NCI-H146 treated with DMSO at 0.1 percent for 48 hours (cell line): Measurements from ENCODE around the gene HNRNPH2.
A peak's percentile ranks its signal among the peaks of the same experiment; 100 is the strongest.

Experiments
- DNase-seq: peaks from one replicate; lab custom pipeline; 2025; ENCODE audit not compliant: unreplicated experiment; lab: John Stamatoyannopoulos, UW

HNRNPH2 gene, protein sequence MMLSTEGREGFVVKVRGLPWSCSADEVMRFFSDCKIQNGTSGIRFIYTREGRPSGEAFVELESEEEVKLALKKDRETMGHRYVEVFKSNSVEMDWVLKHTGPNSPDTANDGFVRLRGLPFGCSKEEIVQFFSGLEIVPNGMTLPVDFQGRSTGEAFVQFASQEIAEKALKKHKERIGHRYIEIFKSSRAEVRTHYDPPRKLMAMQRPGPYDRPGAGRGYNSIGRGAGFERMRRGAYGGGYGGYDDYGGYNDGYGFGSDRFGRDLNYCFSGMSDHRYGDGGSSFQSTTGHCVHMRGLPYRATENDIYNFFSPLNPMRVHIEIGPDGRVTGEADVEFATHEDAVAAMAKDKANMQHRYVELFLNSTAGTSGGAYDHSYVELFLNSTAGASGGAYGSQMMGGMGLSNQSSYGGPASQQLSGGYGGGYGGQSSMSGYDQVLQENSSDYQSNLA

GRCh38 chrX:101407748-101408531 lies at the start of gene HNRNPH2, which contains the start of gene GLA:
HNRNPH2 (plus strand) TSS chrX:101408222; CDS start chrX:101411989, 3,767 bp downstream.
GLA (minus strand) TSS chrX:101407925; CDS start chrX:101407903, 22 bp downstream.
- peak; percentile 95 for DNase-seq

DNA sequence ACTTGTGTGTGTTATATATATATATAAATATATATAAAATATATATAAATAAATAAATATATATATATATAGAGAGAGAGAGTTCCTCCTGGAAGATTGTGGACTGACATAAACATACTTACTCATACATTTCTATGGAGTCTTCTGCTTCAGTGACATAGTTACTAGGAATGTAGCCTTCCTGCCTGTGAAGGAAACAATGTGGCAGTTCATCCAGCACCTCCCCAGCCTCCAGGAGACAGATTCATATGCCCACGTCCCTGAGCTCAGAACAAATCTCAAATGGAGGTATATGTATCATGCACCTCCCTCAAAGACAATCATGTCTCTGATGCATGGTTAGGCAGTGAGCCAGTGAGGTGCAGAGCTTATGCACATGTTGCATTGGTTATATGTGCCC lies 48.1 kb upstream of the HNRNPH2 start:
- DNase-seq = no peak

- DNase-seq = no peak
These were observed 47.6 kb upstream of the HNRNPH2 start for GRCh38 chrX:101360390-101360789.

GRCh38 chrX:101362116-101362515 lies 45.9 kb upstream of the HNRNPH2 start:
- no peak for DNase-seq

- no peak for DNase-seq
These were observed 45.3 kb upstream of the HNRNPH2 start for GRCh38 chrX:101362757-101363156.

DNA sequence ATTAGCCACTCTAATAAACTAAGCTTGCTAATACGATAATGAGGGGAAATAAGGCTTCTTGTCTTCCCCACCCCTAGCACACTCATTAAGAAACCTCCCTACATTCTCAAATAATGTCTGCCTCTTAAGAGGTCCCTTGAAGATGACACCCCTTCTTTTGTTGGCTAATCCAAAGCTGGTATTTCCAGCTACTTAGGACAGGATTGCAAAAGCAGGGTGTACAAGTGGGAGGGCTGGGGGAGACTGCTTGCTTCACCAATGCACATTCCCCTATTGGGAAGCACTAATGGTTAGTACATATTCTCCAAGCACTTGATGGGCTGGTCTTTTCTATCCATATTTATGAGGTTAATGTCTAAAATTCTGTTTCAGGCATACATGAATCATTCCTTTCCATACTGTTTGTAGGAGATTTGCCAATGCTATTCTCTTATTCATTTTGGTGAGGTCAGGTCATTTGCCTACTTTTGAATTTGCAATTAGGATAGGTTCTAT lies 42.7 kb upstream of the HNRNPH2 start:
- DNase-seq = no peak

DNA sequence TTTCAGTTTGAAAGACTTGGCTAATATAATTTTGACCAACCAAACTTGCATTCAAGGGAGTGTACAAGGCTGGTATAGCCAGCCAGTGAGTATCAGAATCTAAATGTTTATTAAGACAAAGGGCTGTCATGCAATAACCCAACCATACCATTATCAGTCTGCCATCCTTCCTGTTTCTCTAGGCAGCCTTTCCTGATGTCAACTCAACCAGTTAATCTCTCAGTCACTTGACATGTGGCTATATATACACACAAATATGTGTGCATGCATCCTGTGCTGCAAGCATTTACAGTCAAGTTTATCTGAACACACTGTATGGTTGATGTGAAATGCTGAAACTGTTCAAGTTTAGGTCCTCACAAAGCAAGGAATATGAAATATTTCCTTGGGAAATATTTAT lies 39.2 kb upstream of the HNRNPH2 start:
- DNase-seq = no peak

DNA sequence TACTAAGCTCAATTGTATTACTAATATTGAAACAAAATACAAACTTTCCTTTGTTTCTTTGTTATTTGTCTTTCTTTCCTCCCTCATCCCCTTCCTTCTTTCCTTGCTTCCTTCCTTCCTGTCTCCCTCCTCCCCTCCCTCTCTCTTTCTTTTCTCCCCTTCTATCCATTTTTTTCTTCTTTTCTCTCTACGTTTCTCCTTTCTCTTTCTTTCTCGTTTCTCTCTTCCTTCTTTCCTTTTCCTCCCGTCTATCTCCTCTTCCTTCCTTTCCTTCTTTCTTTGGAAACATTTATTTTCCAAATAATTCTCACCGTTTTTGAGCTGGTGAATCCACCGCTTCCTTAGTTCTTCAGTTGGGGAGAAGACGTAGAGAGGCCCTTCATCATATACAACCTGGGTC lies 38.3 kb upstream of the HNRNPH2 start:
- DNase-seq = no peak

- DNase-seq = no peak
These were observed 37.0 kb upstream of the HNRNPH2 start for GRCh38 chrX:101370888-101371504.

DNA sequence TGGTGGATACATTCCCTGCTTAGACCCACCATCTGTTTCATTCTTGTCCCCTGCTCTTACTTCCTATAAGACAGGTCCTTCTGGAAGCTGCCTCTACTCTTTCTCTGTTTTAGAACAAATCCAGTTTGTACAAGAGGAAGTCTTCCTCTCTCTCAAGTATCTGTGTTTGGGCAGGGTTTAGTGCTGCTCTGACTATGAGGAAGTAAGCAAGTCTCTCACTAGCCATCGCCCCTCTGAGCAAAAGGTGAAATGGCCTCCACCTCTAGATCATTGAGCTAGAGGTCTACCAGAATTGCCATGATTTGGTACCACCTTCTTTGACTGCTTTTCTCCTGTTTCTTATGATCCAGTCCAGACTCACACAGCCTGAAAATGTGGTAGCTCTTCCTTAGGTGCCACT lies 30.5 kb upstream of the HNRNPH2 start:
- no peak for DNase-seq

DNA sequence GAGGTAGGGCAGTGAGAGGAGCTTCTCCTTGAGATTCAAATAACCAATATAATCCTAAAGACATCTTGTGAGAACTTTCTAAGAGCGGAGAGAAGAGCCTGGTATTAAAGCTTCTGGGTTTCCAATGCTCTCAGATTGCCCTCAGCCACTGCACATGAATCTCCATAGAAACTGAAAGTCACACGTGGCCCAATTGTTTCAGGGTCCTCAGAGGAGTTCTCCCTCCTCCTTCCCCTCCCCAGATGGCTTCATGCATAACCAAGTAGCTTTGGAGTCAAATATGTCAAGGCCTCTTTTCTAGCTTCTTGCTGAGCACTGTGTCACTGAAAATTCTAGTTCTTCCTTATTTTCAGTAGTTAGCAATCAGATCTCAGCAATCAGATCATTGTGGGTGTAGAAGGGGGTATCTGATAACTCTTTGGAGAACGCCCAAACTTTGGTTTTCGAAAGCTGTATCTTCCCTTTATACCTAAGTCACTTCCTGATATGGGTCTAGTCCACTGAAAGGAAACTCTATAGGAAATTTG lies 24.3 kb upstream of the HNRNPH2 start:
- DNase-seq = no peak

GRCh38 chrX:101385026-101385684 lies 22.9 kb upstream of the HNRNPH2 start:
- no peak for DNase-seq

DNA sequence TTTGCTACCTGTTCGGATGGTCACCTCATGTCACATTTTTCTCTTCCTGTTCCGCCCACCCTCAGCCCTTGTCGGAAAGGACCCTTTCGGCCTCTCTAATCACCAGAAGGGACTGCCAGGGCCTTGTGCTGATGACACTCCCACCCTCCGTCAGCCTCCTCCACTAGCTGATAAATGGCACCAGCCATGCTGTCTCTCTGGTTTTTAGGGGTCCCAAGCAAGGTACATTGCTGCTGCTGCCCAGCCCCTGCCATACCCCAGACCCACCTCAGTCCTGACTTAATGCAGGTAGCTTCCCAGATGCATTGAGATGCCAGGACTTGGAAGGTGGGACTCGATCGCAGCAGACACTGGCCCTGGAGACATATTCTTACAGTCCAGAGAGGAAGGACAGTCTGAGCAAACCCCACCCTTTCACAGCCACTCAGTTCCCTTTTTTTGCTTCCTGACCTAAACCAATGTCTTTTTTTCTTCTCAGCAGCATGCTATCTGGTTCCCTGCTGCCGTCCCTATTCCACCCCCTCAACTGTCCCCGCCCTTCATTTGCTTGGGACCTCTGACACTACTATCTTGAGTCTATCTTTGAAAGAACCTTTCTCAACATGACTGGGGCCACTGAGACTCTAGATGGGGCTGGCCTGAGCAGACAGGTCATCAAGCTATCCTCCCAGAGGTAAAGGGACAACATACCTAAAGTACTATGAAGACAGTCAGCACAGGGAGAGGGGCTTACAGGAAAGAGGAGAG lies 22.1 kb upstream of the HNRNPH2 start, which contains the start of gene BTK:
Gene BTK, minus strand, starts transcription at position 397 of the 747 bp plus-strand sequence. CDS start 10,907 bp downstream, outside the sequence.
- no peak for DNase-seq

DNA sequence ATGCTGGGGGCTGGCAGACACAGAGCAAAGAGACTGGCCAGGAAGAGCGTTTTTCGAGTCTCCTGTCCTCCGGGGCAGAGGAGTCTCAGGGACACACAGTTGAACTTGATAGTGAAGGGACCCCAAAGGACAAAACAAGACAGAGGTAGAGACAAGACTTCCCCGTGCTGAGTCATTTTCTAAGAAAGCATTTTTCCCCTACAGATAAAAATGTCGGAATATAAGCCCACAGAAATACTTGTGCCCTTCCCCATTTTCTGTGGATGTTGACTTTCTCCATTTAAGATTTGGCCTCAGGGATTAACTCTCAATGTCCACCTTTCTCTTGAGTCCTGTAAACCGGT lies 21.5 kb upstream of the HNRNPH2 start:
- no peak for DNase-seq

- no peak for DNase-seq
These were observed 19.4 kb upstream of the HNRNPH2 start for GRCh38 chrX:101388604-101389003.

DNA sequence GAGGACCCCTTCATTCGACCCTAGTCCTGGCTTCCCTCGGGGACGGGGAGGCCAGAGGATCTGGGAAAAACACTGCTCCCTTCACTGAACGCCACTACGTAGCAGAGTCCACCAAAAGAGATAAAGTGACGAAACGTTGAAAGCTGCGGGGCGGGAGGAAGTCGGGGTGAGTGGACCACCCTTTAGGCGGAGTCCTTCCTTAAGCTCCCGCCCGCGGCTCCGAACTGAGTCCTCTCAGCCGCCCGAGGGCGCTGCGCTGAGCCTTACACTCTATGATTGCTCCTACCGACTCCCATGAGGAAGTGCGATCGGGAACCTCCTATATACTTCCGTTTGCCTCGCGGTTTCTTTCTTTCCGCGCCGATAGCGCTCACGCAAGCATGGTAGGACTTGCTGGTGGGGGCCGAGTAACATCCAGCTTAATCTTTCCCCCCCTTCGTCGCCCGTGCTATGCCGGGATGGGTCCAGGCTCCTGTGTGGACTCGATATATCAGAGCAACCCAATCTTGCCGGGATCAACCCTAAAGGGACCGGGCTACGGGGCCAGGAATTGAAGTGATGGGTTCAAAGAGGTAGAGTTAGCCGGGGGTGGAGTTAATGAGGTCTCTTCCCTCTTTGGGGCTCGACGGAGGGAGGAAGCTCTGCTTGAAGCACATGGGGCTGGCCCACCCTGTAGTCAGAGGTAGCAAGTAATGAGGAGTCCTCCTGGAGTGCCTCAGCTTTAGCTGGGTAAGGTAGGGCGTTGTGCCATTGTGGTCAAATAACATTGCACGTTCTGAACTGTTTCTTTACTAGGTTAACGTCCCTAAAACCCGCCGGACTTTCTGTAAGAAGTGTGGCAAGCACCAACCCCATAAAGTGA lies 17.1 kb upstream of the HNRNPH2 start, which contains the start of gene RPL36A:
Gene RPL36A, plus strand, starts transcription at position 348 of the 862 bp plus-strand sequence. Its CDS starts 33 bp downstream, at position 381.
- peak; percentile 85 for DNase-seq

- no peak for DNase-seq
These were observed 16.2 kb upstream of the HNRNPH2 start for GRCh38 chrX:101391831-101392230.

- DNase-seq = no peak
These were observed 14.3 kb upstream of the HNRNPH2 start for GRCh38 chrX:101393530-101394305.
